ENCODE results near the gene SI.

SI gene

GRCh38 chr3:165078293-165078692, at the start of gene SI:
TSS of gene SI (minus strand) at chr3:165078496. CDS start at chr3:165076012, 2,484 bp downstream.
- no peaks in the 10 kb centered on the region for H3K27me3 ChIP-seq (replicated peaks; ENCODE audit: control insufficient read depth, insufficient read depth, low read length)
- H3K36me3 ChIP-seq (ENCODE audit: control insufficient read depth, insufficient read depth, low read length): no peaks in the 10 kb centered on the region
- TF ChIP-seq CTCF (IDR thresholded peaks at IDR 0.05; ENCODE audit: insufficient read depth, low read length, poor library complexity, severe bottlenecking): no peak
- no peak within 1 kb of the TSS for H3K4me3 ChIP-seq (replicated peaks; ENCODE audit: low read depth, low read length)
- DNase-seq (ENCODE audit: extremely low read depth, insufficient read length): no peak

- Histone ChIP-seq H3K4me3 (replicated peaks; ENCODE audit: low read depth, low read length) (no peak overlapping the region), H3K36me3 (ENCODE audit: control insufficient read depth, insufficient read depth, low read length) (no peaks in the 10 kb centered on the region), H3K27me3 (replicated peaks; ENCODE audit: control insufficient read depth, insufficient read depth, low read length) (no peaks in the 10 kb centered on the region)
- no peak for TF ChIP-seq CTCF (IDR thresholded peaks at IDR 0.05; ENCODE audit: insufficient read depth, low read length, poor library complexity, severe bottlenecking)
- no peak for DNase-seq (ENCODE audit: extremely low read depth, insufficient read length)
These were observed 47.5 kb upstream of the SI start for GRCh38 chr3:165125836-165126235.

- Histone ChIP-seq H3K27me3 (replicated peaks; ENCODE audit: control insufficient read depth, insufficient read depth, low read length) (no peaks in the 10 kb centered on the region), H3K36me3 (ENCODE audit: control insufficient read depth, insufficient read depth, low read length) (no peaks in the 10 kb centered on the region), H3K4me3 (replicated peaks; ENCODE audit: low read depth, low read length) (no peak overlapping the region)
- no peak for DNase-seq (ENCODE audit: extremely low read depth, insufficient read length)
- no peak for TF ChIP-seq CTCF (IDR thresholded peaks at IDR 0.05; ENCODE audit: insufficient read depth, low read length, poor library complexity, severe bottlenecking)
These were observed 33.1 kb upstream of the SI start for GRCh38 chr3:165111401-165111800.

GRCh38 chr3:165103616-165104015, 25.3 kb upstream of the SI start:
- Histone ChIP-seq H3K27me3 (replicated peaks; ENCODE audit: control insufficient read depth, insufficient read depth, low read length) (no peaks in the 10 kb centered on the region), H3K36me3 (ENCODE audit: control insufficient read depth, insufficient read depth, low read length) (no peaks in the 10 kb centered on the region), H3K4me3 (replicated peaks; ENCODE audit: low read depth, low read length) (no peak overlapping the region)
- no peak for DNase-seq (ENCODE audit: extremely low read depth, insufficient read length)
- TF ChIP-seq CTCF (IDR thresholded peaks at IDR 0.05; ENCODE audit: insufficient read depth, low read length, poor library complexity, severe bottlenecking): no peak

- Histone ChIP-seq H3K4me3 (replicated peaks; ENCODE audit: low read depth, low read length) (no peak overlapping the region), H3K36me3 (ENCODE audit: control insufficient read depth, insufficient read depth, low read length) (no peaks in the 10 kb centered on the region), H3K27me3 (replicated peaks; ENCODE audit: control insufficient read depth, insufficient read depth, low read length) (no peaks in the 10 kb centered on the region)
- no peak for TF ChIP-seq CTCF (IDR thresholded peaks at IDR 0.05; ENCODE audit: insufficient read depth, low read length, poor library complexity, severe bottlenecking)
- no peak for DNase-seq (ENCODE audit: extremely low read depth, insufficient read length)
These were observed 4.4 kb upstream of the SI start for GRCh38 chr3:165082650-165083049.

DNA sequence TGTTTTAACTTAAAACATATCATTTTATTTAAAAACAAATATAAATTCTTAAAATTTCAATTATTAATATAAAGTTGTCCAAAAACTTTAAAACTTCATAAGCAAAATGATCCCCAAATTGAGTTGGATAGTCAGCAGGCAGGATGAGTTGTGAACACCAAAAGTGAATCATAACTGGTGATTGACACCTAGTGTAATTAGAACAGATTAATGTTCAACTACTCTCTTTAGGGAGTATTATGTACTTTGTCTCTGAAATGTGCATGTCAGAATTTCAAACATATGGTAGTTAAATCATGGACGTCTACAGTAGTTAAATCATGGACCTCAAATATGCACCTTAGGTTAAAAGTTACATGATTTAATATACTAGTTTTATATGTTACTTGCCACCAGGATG, 2.9 kb upstream of the SI start:
- no peak overlapping the region for H3K4me3 ChIP-seq (replicated peaks; ENCODE audit: low read depth, low read length)
- no peaks in the 10 kb centered on the region for H3K36me3 ChIP-seq (ENCODE audit: control insufficient read depth, insufficient read depth, low read length)
- no peak for TF ChIP-seq CTCF (IDR thresholded peaks at IDR 0.05; ENCODE audit: insufficient read depth, low read length, poor library complexity, severe bottlenecking)
- no peaks in the 10 kb centered on the region for H3K27me3 ChIP-seq (replicated peaks; ENCODE audit: control insufficient read depth, insufficient read depth, low read length)
- DNase-seq (ENCODE audit: extremely low read depth, insufficient read length): no peak

Measured in GM06990 (cell line).